Tongue (tissue), 2 donors: Measurements from ENCODE around the gene PEX26. TPM values are rescaled to one million over a fixed set of nuclear protein-coding genes. Genes with fewer than 3 reads are reported as not detected.
"Not testable (repeated sequence)": the region's sequence is repeated elsewhere in the genome, so short reads cannot be mapped to it uniquely, and the experiment has no call there.

Source experiments
- DNase-seq: peaks from one replicate; pipeline ENCODE4 v3.0.0-alpha.2; 2015
- total RNA-seq: library from RNA; depleted of rRNA; stranded (reverse); fragments of >200 nt; gene quantifications from one replicate; pipeline ENCODE4 v1.2.3, GENCODE V29; 2014

Gene PEX26
- total RNA-seq, 1 donor from 2014 or later: 18.1 TPM

DNA sequence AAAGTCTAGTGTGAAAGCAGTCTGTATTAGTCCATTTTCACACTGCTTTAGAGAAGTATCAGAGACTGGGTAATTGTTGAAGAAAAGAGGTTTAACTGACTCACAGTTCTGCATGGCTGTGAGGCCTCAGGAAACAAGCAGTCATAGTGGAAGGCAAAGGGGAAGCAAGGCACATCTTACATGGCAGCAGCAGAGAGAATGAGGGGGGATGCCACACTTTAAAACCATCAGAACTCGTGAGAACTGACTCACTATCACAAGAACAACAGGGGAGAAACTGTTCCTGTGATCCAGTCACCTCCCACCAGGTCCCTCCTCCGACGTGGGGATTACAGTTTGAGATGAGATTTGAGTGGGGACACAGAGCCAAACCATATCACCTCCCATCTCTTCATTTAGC is 19.0 kb downstream of the PEX26 start:
- no peak for DNase-seq

DNA sequence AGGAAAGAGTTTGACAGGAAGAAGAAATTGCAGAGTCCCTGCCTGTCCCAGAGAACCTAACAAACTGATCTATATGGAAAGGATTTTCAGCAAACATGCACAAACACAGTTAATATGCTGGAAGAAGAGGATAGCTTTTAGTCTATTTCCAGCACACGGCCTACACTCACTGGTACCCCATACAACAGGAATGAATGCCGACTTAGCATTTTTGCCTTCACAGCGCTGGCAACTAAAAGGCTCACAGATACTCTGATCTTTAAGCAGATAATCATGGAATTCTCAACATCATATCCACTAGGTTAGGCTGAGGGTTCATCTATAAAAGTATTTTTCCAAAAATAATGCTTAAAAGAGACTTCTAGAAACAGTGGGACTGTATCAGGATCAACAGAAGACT is 23.0 kb downstream of the PEX26 start:
- no peak for DNase-seq

GRCh38 chr22:18101536-18101935 is 23.7 kb downstream of the PEX26 start:
- DNase-seq: no peak

DNA sequence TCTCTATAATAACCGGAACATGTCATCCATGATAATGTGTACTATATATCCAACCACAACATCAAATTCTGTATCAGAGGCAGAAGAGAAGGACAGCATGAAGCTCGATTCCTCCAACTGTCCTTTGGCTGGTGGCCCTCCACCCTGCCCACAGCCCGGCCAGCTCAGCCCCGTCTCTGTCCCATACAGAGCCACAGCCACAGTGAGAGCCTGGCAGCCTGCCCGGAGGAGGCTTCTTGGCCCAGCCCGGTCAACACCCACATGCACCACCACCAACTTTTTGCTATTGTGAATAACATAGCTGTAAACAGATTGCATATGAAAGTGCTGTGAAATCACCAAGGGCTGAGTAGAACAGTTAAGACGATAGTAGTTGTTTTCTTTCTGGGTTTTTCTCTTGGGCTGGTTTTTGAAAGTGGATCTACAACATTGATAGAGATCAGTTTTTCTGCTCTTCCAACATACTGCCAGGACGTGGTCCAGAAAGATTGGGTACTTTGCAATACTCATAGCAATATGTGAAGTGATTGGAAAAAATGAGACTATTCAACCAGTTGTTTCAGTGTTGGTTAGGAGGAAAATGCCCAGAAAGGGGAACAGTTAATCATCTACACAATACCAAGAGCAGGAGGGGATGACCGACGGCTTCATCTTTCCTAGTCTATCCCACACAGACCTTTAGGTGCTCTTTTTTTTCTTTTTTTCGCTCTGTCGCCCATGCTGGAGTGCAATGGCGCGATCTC is 25.9 kb downstream of the PEX26 start:
- no peak for DNase-seq

- no peak for DNase-seq
Observed at GRCh38 chr22:18104566-18104965, 26.8 kb downstream of the PEX26 start.

GRCh38 chr22:18105981-18106380 is 28.2 kb downstream of the PEX26 start:
- DNase-seq: not testable (repeated sequence)

DNA sequence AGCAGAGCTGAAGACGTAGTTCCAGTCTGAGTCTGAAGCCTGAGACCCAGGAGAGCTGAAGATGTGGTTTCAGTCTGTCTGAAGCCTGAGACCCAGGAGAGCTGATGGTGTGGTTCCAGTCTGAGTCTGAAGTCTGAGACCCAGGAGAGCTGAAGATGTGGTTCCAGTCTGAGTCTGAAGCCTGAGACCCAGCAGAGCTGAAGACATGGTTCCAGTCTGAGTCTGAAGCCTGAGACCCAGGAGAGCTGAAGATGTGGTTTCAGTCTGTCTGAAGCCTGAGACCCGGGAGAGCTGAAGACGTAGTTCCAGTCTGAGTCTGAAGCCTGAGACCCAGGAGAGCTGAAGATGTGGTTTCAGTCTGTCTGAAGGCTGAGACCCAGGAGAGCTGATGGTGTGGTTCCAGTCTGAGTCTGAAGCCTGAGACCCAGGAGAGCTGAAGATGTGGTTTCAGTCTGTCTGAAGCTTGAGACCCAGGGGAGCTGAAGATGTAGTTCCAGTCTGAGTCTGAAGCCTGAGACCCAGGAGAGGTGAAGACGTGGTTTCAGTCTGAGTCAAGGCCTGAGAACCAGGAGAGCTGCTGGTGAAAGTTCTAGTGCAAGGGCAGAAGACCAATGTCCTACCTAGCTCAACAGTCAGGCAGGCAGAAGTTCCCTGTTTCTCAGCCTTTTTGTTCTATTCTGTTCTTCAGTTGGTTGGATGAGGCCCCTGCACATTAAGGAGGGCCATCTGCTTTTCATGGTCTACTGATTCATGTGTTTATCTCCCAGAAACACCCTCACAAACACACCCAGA is 29.0 kb downstream of the PEX26 start:
- DNase-seq: not testable (repeated sequence)

GRCh38 chr22:18108187-18108586 is 30.4 kb downstream of the PEX26 start:
- no peak for DNase-seq

- DNase-seq: no peak
Observed at GRCh38 chr22:18109410-18110193, 31.8 kb downstream of the PEX26 start.

DNA sequence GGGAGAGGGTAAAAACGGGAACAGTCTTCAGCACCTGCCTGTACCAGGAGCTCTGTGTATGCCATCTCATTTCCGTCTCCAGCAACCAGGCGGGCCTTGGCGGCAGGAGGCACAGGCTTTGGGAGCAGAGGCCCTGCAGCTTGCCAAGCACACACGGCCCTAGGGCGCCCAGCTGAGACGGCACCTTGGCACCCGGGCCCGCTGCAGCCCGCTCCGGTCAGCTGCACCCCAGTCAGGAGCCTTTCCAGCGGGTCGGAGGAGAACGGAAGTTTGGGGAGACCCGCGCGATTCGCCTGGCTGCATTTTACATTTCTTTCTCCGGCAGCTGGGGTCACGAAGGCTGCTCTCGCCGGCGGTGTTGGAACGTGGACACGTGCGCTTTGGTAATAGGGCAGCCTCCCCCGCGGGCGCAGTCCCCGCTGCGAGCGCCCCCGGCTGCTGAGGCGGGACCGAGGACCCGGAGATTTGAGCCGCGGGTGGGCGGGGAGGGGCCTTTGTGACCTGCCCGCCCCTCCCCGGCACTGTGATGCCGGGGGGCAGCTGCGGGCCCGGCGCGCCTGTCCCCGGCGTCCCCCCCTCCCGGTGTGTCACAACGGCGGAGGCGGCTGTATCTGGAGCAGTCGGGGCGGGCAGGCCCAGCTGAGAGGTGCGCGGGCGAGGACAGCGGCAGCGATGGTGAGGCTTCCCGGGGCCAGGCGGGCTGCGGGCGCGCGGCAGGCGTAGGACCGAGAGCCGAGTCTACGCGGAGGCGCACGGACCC is 32.6 kb downstream of the PEX26 start, which contains the start of gene TUBA8:
TSS of gene TUBA8 (plus strand) at position 616 of the 760 bp plus-strand sequence. CDS start at position 673, 57 bp downstream.
- DNase-seq: peak; percentile 53

DNA sequence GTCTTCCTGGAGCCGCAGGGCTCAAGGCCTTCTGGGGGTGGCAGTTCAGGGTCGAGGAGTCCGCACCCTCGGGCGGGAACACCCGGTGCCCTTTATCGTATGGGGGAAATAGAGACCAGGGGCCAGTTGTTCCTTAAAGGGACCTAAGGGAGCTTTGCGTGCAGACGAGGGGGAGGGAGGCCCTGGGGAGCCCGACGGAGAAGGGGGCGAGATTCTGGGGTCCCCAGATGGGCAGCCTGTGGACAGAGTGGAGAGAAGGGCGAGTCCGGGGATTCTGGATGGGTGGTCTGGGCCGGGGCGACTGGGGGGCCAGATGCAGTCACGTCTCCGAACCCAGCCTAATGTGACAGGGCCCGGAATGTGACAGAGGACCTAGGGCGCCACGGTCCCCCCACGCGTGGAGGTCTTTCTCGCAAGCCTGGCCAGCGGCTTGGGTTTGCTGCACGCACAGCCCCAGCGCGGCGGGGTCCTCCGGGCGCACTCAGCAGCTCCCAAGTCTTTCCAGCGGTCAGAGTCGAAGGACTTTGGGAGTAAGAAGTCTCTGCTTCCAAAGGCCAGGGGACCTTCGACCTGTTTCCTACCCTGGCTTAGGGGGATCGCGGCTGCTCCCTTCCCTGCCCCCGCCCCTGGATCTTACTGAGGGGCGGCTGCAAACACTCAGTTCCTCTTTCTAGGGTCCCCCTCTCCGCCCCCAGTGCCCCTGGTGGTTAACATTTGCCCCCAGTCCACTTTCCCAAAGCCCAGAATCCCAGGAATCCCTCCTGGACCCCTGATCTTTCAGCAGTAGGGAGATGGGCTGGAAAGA is 33.4 kb downstream of the PEX26 start:
- DNase-seq: no peak

DNA sequence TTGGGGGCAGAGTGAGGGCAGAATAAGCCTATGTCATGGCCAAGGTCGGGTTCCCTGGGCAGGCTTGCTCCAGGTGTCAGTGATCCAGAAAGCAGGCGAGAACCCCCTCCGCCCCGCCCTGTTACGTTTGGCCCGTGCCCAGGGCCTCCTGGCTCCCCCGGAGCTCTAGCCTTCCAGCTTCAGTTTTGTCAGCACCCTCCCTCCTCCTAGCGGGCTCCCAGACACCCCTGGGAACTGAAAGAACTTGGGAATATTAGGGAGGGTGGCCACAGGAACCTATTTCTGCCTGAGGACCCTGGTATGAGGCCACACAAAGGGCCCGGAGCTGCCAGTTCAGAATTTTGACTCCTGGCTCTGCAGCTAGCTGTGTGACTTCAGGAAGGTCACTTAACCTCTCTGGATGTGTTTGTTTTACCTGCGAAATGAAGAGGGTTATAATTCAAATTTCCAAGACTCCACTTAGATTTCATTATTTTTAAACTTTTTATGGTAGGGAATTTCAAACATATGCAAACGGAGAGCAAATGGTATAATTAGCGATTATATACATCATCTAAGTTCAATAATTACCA is 34.1 kb downstream of the PEX26 start:
- DNase-seq: no peak

GRCh38 chr22:18112440-18112839 is 34.6 kb downstream of the PEX26 start:
- DNase-seq: no peak

- peak; percentile 19 for DNase-seq
Observed at GRCh38 chr22:18113680-18114394, 36.0 kb downstream of the PEX26 start.

- peak; percentile 40 for DNase-seq
Observed at GRCh38 chr22:18114495-18114894, 36.7 kb downstream of the PEX26 start.

- DNase-seq: no peak
Observed at GRCh38 chr22:18114976-18115652, 37.3 kb downstream of the PEX26 start.

GRCh38 chr22:18115906-18116371 is 38.1 kb downstream of the PEX26 start:
- DNase-seq: peak; percentile 30

DNA sequence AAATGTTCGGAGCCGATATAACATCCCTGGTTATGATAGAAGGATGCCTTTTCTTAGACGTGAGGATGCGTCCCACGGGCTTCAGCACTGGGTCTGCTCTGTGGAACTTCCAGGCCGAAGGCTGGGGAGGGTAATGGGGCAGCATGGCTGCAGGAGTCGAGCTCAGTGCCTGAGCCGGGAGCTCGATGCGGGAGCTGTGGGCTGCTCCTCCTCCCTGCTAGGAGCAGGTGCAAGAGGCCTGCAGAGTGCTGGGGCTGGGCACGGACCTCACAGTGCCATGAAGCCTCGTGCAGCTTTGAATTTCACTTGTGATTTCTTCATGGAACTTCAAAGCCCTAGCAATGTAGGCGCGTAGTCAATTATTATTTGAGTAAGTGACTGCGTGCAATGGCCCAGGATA is 38.8 kb downstream of the PEX26 start:
- DNase-seq: peak; percentile 33

- no peak for DNase-seq
Observed at GRCh38 chr22:18118345-18118915, 40.6 kb downstream of the PEX26 start.
